Ovary (tissue), 9 donors: ENCODE results near the gene DOK3. TPM values are rescaled to one million over a fixed set of nuclear protein-coding genes. Genes with fewer than 3 reads are reported as not detected.

Experiments used
- DNase-seq, 5 donors: peaks; one replicate each; pipeline ENCODE4 v3.0.0-alpha.2; 2019 to 2020
- H3K27ac ChIP-seq, 2 donors: fragments of 200-600 bp; one replicate each; pipeline versions ENCODE4 v1.5.1 to v1.8.0; 2019 to 2022
- H3K27me3 ChIP-seq: fragments of 200-600 bp; one replicate; pipeline ENCODE4 v1.8.0; 2022
- H3K36me3 ChIP-seq: fragments of 200-600 bp; sonication (generic); one replicate; pipeline ENCODE4 v1.5.1; 2019
- H3K4me1 ChIP-seq: one replicate; pipeline ENCODE4 v1.8.1; 2013; ENCODE audit warnings: mild to moderate bottlenecking, moderate library complexity; ENCODE audit not compliant: insufficient read depth
- H3K4me3 ChIP-seq: fragments of 200-600 bp; sonication (generic); one replicate; pipeline ENCODE4 v1.5.1; 2017
- H3K9me3 ChIP-seq, 2 donors: fragments of 200-600 bp in 1 of 2; sonication (generic) in 1 of 2; one replicate each; pipeline versions ENCODE4 v1.5.1 to v1.8.1; 2013 to 2019; ENCODE audit warnings: mild to moderate bottlenecking in 1 of 2, moderate library complexity in 1 of 2
- EP300 ChIP-seq: sonication (generic); formaldehyde crosslinking; IDR thresholded peaks from one replicate; pipeline ENCODE4 v1.6.1; 2017; ENCODE audit warnings: antibody characterized with exemption
- POLR2A ChIP-seq: fragments of 450-650 bp; IDR thresholded peaks from one replicate; pipeline ENCODE4 v1.6.1; 2017; ENCODE audit warnings: antibody characterized with exemption, mild to moderate bottlenecking, moderate library complexity
- WGBS, 3 donors: extraction: QIAGEN DNeasy Blood & Tissue Kit in 1 of 3; methylation state at CpG; one replicate each; pipeline versions ENCODE4 v1.1.5 to v1.1.7; 2013 to 2017; 5-methylcytosine and 5-hydroxymethylcytosine counted together
- intact Hi-C, 4 donors: fragments of 100-400 bp; cut with DNase I; formaldehyde crosslinking; loops; one replicate each; pipeline versions ENCODE4 v1.11.0 to v1.15.1; 2022 to 2023
- polyA plus RNA-seq, 2 donors: library from polyadenylated mRNA; stranded (reverse); fragments of 200-250 nt in 1 of 2; fragments of 350-450 nt in 1 of 2; fragmentation: Illumina TruSeq in 1 of 2; extraction: RNeasy Lipid Tissue Mini Kit (QIAGEN cat#74804) in 1 of 2; gene quantifications; one replicate each; pipeline ENCODE4 v1.2.3, GENCODE V29; 2013 to 2014
- total RNA-seq, 7 donors: library from RNA; depleted of rRNA in 2 of 7; stranded (reverse); fragments of >200 nt in 2 of 7; fragmentation: NEBNext Ultra II Directional in 3 of 7; extraction: Animal tissue kit (Norgen Biotek cat#: 25700) in 3 of 7; gene quantifications; one replicate each; pipeline versions ENCODE4 v1.1.0 to v1.2.4, GENCODE V29; 2016 to 2023
- TF ChIP-seq, protein P1 (sequence below), 3 donors: fragments of 450-650 bp in 2 of 3; fragments of 200-600 bp in 1 of 3; IDR thresholded peaks; one replicate each; pipeline versions ENCODE4 v1.5.1 to v1.8.0; 2016 to 2022; ENCODE audit warnings: antibody characterized with exemption in 3 of 3, mild to moderate bottlenecking in 1 of 3
- donor health status: DM: no; HTN: no; CAD: no; lungs with moderate emphysema.
- donor health status: DM: no; HTN: no; CAD: no.
- donor health status: Bipolar disorder and iron deficiency.
- donor health status: DM: yes; HTN: yes; CAD: no.
- donor health status: DM: no; HTN: no; CAD: no.
- donor health status: DM: yes; HTN: yes; CAD: no.

The DOK3 gene
- total and polyA plus RNA-seq, 9 donors: 1.3 to 7.2 (median 2.5) TPM

DNA sequence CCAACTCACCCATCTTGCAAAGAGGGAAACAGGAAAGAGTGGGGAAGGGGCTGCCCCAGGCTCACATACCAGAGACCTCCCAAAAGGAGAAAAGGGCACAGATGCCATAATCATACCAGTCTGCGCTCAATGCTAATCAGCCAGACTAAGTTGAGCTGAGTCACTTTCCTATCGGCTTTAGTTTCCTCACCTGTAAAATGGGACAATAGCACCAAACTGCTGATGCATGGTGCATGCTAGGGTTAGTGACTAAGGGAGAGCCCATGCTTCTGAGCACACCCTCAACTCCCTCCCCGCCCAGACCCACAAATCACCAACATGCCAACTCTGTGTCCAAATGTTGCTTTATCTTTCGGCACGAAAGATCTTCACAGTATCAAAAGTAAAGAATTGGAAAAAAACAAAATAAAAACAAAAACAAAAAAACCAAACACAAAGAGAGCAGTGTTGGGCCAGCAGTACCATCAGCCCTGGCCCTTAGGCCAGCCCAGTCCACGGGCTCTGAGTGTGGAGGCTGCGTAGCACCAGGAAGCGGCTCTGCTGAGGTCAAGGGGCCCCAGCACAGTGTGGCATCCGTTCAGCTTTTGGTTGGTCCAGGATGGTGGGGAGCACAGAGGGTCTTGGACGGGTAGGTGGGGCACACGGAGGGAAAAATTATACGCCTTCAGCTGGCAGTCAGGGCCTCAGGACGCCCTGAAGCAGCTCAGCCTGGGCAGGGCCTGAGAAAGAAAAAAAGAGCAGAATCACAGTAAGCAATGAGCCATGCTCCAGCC is 10.0 kb upstream of the DOK3 start:
- Histone ChIP-seq H3K36me3 (no peaks in the 10 kb centered on the region), H3K4me3 (no peak overlapping the region), H3K27ac (no peak overlapping the region), H3K9me3 (no peaks in the 10 kb centered on the region), H3K27me3 (no peaks in the 10 kb centered on the region), H3K4me1 (peaks cover 5% of the 10 kb centered on the region)
- WGBS, 3 donors: 71 to 84% (median 74%) methylated on average over 13 of the region's 13 CpGs
- DNase-seq: peak in 1 of 5 donors; percentile 16
- TF ChIP-seq POLR2A: no peak
- TF ChIP-seq, protein P1, sequence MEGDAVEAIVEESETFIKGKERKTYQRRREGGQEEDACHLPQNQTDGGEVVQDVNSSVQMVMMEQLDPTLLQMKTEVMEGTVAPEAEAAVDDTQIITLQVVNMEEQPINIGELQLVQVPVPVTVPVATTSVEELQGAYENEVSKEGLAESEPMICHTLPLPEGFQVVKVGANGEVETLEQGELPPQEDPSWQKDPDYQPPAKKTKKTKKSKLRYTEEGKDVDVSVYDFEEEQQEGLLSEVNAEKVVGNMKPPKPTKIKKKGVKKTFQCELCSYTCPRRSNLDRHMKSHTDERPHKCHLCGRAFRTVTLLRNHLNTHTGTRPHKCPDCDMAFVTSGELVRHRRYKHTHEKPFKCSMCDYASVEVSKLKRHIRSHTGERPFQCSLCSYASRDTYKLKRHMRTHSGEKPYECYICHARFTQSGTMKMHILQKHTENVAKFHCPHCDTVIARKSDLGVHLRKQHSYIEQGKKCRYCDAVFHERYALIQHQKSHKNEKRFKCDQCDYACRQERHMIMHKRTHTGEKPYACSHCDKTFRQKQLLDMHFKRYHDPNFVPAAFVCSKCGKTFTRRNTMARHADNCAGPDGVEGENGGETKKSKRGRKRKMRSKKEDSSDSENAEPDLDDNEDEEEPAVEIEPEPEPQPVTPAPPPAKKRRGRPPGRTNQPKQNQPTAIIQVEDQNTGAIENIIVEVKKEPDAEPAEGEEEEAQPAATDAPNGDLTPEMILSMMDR (IDR thresholded peaks at IDR 0.05): no peak
- no peak for TF ChIP-seq EP300
- intact Hi-C loops: no loop called here

DNA sequence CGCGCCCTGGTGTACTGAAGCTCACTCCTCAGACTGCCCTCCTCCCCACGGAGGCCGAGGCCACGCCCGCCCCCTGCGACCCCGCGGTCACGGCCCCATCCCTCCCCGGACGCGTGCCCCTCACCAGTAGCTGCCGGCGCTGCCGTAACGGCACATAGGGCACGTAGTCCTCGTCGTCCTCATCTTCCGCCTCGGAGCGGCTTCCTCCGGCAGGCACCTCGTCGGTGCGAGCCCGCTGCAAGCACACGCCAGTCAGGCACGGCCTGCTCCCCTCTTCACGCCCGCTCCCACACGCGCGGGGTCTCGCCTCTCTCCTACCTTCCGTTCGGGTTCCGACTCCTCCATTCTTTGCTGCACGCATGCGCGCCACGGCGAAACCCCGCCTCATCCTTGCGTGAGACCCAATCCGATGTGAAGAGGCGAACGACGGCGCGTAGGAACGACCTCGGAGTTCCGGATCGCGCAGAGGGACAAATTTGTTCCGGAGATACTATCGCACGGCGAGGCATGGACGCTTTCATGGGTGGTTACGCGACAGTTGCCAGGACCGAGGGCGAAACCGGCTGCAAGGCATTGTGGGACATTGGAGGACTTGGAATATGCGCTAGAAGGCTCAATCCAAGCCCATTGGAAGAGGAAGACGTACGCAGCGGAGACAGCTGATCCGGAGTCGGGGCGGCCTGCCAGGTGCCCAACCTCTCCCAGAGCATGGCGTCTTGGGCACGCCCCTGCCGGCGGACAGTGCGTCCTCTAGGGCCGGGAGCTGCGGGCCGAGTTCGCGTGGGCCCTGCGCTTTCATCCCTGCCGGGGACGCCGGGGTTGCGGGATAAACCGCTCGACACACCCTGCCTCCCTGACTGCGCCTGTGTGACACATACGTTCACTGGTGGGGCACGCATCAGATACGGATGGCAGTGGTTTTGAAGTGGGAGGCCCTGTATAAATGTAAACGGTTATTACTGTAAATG is 7.3 kb upstream of the DOK3 start, which contains the start of gene DDX41:
TSS of gene DDX41 (minus strand) at position 361 of the 968 bp plus-strand sequence. CDS start at position 345, 16 bp downstream.
- intact Hi-C loops: no loop called here
- TF ChIP-seq EP300: no peak
- TF ChIP-seq POLR2A: peak; percentile 24
- H3K27ac ChIP-seq: peak within 1 kb of the TSS; percentile 16 to 69
- peak within 1 kb of the TSS; percentile 88 for H3K4me3 ChIP-seq
- peak; percentile 95 to 98 (median 96) for DNase-seq
- 0 to 1% (median 0%) methylated on average over 83 to 96 of the region's 96 CpGs for WGBS, 3 donors
- H3K9me3 ChIP-seq: no peaks in the 10 kb centered on the region
- H3K27me3 ChIP-seq: no peaks in the 10 kb centered on the region
- H3K36me3 ChIP-seq: no peaks in the 10 kb centered on the region
- H3K4me1 ChIP-seq: peaks cover 5% of the 10 kb centered on the region

DNA sequence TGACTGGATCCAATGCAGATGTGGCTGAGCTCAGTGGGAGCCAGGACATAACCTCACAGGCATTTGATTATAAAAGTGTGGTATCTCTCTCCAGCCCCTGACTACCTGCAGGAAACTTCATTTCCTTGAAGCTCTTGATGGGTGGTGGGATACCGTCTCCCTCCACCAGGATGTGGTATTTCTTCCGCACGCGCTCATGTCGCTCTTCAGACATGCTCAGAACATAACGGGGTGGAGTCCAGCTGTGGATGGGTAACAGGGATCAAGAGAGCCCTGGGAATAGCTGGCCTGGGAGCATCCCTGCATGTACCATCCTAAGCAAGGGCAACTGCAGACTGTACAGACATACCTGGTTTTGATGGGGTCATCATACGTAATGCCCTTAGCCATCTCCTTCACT is 6.0 kb upstream of the DOK3 start:
- TF ChIP-seq POLR2A: no peak
- TF ChIP-seq EP300: no peak
- TF ChIP-seq, protein P1 (IDR thresholded peaks at IDR 0.05): no peak
- Histone ChIP-seq H3K27me3 (no peaks in the 10 kb centered on the region), H3K4me3 (no peak overlapping the region), H3K4me1 (peaks cover 5% of the 10 kb centered on the region), H3K9me3 (no peaks in the 10 kb centered on the region), H3K27ac (no peak overlapping the region), H3K36me3 (no peaks in the 10 kb centered on the region)
- DNase-seq: no peak
- 86 to 89% (median 87%) methylated on average over 7 of the region's 7 CpGs for WGBS, 3 donors
- intact Hi-C loops: no loop called here

DNA sequence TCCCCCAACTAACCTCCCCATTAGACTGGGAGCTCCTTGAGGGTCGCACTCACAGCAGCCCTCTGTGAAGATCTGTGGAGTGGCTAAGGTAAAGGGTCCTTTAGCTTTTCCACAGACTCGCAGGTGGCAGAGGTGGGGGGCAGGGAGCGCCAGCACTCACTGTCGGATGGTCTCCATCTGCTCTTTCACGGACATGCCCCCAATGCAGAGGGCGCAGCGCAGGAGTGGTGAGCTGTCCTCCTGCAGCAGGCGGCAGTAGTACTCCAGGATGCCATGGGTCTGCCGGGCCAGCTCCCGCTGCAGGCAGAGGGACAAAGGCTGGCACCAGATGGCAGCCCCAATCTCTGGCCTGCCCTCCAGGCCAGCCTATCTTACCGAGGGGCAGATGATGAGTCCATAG is 4.9 kb upstream of the DOK3 start:
- WGBS, 3 donors: 92% methylated on average over 11 of the region's 11 CpGs
- intact Hi-C loops: no loop called here

More for the DNA sequence above, 4.9 kb upstream of the DOK3 start:
- TF ChIP-seq EP300 (no peak), POLR2A (no peak)
- TF ChIP-seq, protein P1 (IDR thresholded peaks at IDR 0.05): no peak
- Histone ChIP-seq H3K36me3 (no peaks in the 10 kb centered on the region), H3K27me3 (no peaks in the 10 kb centered on the region), H3K4me3 (no peak overlapping the region), H3K27ac (no peak overlapping the region), H3K9me3 (no peaks in the 10 kb centered on the region), H3K4me1 (peaks cover 5% of the 10 kb centered on the region)
- DNase-seq: no peak
